Peyer's patch (tissue), 4 donors: ENCODE measurements around the gene UQCR11.

Experiments used
- CTCF ChIP-seq, 6 experiments: fragments of 450-650 bp in 4 of 6; fragments of 200-600 bp in 2 of 6; sonication (generic) in 1 of 6; IDR thresholded peaks; one replicate each; pipeline ENCODE4 v1.5.1; 2017 to 2019; ENCODE audit warnings: antibody characterized with exemption in 6 of 6, mild to moderate bottlenecking in 3 of 6, moderate library complexity in 1 of 6
- POLR2A ChIP-seq, 2 donors: fragments of 450-650 bp; IDR thresholded peaks; one replicate each; pipeline ENCODE4 v1.5.1; 2017; ENCODE audit warnings: antibody characterized with exemption in 2 of 2, mild to moderate bottlenecking in 2 of 2, moderate library complexity in 2 of 2

- TF ChIP-seq CTCF (IDR thresholded peaks at IDR 0.05) (no peak), POLR2A (IDR thresholded peaks at IDR 0.05) (peak; percentile 56 to 84)
Observed at GRCh38 chr19:1592024-1592754, 13.1 kb downstream of the UQCR11 start.
